ENCODE measurements around the gene VPS41. TPM values are rescaled to one million over a fixed set of nuclear protein-coding genes. Genes with fewer than 3 reads are reported as not detected.
A peak's percentile ranks its signal among the peaks of the same experiment; 100 is the strongest.

VPS41 gene
- total RNA-seq, 1 donor from 2014 or later, result 39.9 TPM

DNA sequence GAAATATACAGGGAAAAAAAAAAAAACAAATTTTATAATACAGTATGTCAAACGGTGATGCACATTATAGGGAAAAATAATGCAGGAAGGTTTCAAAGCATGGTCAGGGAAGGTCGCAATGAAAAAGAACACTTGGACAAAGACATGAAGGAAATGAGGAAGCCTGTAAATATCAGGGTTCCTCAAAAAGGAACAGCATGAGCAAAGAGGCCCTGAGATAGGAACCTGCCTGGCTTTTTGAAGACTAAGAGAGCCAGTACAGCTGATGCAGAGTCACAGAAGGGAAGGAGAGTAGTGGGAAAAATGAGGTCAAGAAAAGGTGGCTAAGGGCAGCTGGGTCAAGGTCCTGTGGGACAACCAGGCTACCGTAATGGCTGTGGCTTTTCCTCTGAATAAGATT lies 1.9 kb downstream of the VPS41 start:
- DNase-seq (ENCODE audit: low read depth in 2 of 2), result no peak

GRCh38 chr7:38905056-38905759 lies 3.8 kb downstream of the VPS41 start:
- DNase-seq (ENCODE audit: low read depth in 2 of 2), result no peak

GRCh38 chr7:38903057-38903456 lies 5.9 kb downstream of the VPS41 start:
- DNase-seq (ENCODE audit: low read depth in 2 of 2), result no peak

GRCh38 chr7:38902449-38902848 lies 6.5 kb downstream of the VPS41 start:
- DNase-seq (ENCODE audit: low read depth in 2 of 2), result no peak

GRCh38 chr7:38893061-38893460 lies 15.9 kb downstream of the VPS41 start:
- no peak for DNase-seq (ENCODE audit: low read depth in 2 of 2)

- no peak for DNase-seq (ENCODE audit: low read depth in 2 of 2)
These were observed 18.4 kb downstream of the VPS41 start for GRCh38 chr7:38890597-38890996.

DNA sequence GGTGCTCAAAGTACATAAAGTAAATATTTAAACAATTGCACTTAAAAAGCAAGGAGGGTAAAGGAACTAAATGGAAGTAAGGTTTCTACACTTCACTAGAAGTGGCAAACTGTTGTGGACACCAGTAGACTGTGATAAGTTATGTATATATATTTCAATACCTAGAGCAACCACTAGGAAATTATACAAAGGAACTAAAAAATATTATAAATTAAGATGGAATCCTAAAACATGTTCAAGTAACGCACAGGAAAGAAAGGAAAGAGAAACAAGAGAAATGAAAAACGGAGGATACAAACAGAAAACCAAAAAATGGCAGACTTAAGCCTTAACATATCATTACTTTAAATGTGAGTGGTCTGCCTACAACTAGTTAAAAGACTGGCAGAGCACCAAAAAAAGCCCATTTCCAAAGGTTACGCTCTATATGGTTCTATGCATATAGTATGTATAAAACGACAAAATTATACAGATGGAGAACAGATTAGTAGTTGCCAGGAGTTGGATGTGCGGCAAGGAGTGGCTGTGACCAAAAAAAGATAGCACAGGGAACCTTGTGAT lies 19.0 kb downstream of the VPS41 start:
- DNase-seq (ENCODE audit: low read depth in 2 of 2), result no peak

DNA sequence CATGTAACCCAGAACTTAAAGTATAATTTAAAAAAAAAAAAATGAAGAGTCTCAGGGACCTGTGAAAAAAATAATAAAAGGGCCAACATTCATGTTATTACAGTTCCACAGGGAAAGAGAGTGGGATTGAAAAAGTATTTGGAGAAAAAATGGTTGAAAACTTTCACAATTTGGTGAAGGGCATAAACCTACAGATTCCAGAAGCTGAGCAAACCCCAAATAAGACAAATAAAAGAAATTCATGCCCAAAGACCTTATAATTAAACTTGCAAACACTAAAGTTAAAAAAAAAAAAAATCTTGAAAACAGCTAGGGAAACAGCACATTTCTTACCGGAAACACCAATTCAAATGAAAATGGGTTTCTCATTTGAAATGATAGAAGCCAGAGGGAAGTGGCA lies 19.9 kb downstream of the VPS41 start:
- no peak for DNase-seq (ENCODE audit: low read depth in 2 of 2)

DNA sequence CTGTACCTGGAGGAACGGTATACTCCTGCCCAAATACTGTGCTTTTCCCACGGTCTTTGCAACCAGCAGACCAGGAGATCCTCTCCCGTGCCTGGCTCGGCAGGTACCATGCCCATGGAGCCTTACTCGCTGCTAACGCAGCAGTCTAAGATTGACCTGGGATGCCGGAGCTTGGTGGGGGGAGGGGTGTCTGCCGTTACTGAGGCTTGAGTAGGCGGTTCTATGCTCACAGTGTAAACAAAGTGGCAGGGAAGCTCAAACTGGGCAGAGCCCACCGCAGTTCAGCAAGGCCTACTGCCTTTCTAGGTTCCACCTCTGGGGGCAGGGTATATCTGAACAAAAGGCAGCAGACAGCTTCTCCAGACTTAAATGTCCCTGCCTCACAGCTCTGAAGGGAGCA lies 22.7 kb downstream of the VPS41 start:
- no peak for DNase-seq (ENCODE audit: low read depth in 2 of 2)

GRCh38 chr7:38883706-38884105 lies 25.3 kb downstream of the VPS41 start:
- DNase-seq (ENCODE audit: low read depth in 2 of 2), result no peak

- DNase-seq (ENCODE audit: low read depth in 2 of 2), result no peak
These were observed 26.9 kb downstream of the VPS41 start for GRCh38 chr7:38881947-38882684.

DNA sequence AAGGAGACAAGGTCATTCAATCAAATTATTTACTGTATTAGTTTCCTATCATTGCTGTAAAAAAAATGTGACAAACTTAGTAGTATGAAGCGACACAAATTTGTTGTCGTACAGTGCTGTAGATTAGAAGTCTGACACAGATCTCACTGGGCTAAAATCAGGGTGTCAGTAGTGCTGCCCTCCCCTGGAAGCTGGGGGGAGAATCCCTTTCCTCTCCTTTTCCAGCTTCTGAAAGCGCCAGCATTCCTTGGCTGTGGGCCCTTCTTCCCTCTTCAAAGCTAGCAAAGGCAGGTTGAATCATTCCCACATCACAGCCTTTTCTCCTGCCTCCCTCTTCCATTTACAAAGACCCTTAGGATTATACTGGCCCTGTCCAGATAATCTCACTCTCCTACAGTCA lies 28.0 kb downstream of the VPS41 start:
- DNase-seq (ENCODE audit: low read depth in 2 of 2), result no peak

DNA sequence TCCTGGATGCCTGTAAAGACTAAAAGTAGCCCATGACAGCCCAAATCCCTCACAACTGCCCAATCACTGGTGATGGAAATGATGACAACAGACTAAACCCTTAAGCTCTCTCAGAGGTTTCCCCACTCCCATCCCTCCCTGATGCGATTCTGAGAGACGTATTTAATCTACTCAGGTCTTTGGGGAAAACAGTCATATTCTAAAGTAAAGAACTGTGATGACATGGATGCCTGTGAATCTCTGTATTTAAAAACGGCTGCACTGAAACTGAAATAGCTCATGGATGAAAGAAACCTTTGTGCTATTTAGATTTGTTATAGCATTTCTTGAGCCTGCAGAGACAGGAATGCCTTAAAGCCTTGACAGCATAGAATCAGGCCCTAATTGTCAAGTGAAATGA lies 28.5 kb downstream of the VPS41 start:
- DNase-seq (ENCODE audit: low read depth in 2 of 2), result no peak

- DNase-seq (ENCODE audit: low read depth in 2 of 2), result no peak
These were observed 29.0 kb downstream of the VPS41 start for GRCh38 chr7:38880035-38880434.

GRCh38 chr7:38878694-38879457 lies 30.1 kb downstream of the VPS41 start:
- DNase-seq (ENCODE audit: low read depth in 2 of 2), result no peak

- no peak for DNase-seq (ENCODE audit: low read depth in 2 of 2)
These were observed 35.6 kb downstream of the VPS41 start for GRCh38 chr7:38873433-38873832.

GRCh38 chr7:38872202-38872601 lies 36.8 kb downstream of the VPS41 start:
- DNase-seq (ENCODE audit: low read depth in 2 of 2), result no peak

- DNase-seq (ENCODE audit: low read depth in 2 of 2), result no peak
These were observed 38.8 kb downstream of the VPS41 start for GRCh38 chr7:38870147-38870546.

GRCh38 chr7:38863601-38864291 lies 45.2 kb downstream of the VPS41 start:
- DNase-seq (ENCODE audit: low read depth in 2 of 2), result peak; percentile 27 to 80

DNA sequence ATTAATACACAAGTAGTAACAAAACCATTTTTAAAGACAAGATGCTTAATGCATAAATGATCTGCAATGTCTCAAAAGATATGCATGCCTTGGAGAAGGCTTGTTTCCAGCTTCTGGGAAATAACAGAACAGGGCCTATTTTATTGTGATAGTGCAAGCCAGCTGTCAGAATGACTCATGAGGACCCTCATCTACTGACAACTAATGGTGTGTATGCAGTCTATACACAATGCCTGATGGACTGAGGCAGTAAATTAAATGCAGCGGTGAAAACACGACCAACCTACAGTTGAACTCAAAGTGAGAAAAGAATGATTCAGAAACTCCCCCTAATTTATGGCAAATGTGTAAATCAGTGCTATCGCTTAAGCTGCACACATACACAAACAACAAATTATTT lies 46.3 kb downstream of the VPS41 start:
- no peak for DNase-seq (ENCODE audit: low read depth in 2 of 2)

- DNase-seq (ENCODE audit: low read depth in 2 of 2), result peak; percentile 79 to 90
These were observed 50.6 kb downstream of the VPS41 start for GRCh38 chr7:38858259-38858884.

Data from lung microvascular endothelial cell (primary cell).